HG03565 (cell line): ENCODE measurements around the gene PAX7.
"Not testable (repeated sequence)": the region's sequence is repeated elsewhere in the genome, so short reads cannot be mapped to it uniquely, and the experiment has no call there.

Experiments
- ATAC-seq: cut with Tn5 transposase; IDR thresholded peaks from one replicate; pipeline ENCODE4 v1.9.1; 2021; ENCODE audit warnings: mild to moderate bottlenecking, moderate library complexity; ENCODE audit not compliant: unreplicated experiment

Gene PAX7

DNA sequence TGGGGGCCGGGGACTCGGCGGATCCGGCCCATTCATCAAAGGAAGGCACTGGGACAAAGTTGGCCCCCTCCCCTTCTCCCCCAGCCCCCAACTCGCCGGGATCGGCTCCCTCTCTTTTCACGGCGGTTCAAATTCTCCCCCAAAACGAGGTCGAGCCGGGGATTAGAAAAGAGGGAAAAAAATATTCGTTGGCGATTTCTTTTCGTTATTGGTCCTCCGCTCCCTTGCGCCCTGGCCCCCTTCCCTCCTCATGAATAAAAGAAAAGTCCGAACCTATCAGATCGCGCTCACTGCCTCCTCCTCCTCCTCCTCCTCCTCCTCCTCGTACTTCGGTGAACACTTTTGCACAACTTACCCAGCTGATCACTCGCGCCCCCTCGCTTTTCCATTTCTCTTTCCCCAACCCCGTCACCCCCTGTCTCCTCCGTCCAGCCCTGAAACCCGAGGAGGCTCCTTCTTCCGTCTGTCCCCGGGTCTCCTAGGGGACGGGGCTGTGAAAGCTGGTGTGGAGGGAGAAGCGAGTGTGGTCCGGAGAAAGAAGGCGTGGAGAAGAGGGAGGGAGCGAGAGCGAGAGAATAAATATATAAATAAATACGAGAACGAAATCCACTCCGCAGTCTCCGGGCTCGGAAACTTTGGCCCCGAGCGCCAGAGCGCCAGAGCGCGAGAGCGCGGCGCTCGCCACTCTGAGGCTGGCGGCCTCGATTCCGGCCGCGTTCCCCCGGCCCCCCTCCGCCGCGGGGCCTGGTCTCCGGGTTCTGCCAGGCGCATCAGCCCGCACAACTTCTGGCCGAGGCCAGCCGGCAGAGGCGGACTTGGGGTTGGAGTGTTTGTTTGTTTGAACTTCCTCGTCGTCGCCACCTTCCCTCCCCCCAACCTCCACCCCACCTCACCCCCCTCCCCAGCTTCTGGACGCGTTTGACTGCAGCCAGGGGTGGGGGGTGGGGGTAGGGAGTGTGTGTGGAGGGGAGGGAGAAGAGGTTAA lies at the start of gene PAX7:
TSS of gene PAX7 (plus strand) at position 336 of the 985 bp plus-strand sequence. CDS start 758 bp downstream, outside the sequence.
- no peak for ATAC-seq

DNA sequence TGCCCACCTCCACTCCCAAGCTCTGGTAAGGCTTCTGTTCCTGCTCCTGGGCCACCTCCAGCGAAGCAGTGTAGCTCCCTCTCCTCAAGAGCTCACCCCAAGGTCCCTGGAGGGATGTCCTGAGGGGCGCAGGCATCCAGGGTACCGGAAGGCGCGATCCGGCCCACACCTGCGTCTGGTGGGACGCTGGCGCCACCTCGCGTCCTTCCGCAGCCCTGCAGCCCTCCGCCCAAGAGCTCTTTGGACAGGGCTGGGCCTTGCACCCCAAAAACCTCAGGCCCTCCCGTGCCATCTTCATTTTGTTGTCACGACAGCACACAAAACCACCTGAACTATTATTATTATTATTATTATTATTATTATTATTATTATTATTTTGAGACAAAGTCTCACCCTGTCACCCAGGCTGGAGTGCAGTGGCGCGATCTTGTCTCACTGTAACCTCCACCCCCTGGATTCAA lies 49.2 kb upstream of the PAX7 start:
- ATAC-seq = no peak

DNA sequence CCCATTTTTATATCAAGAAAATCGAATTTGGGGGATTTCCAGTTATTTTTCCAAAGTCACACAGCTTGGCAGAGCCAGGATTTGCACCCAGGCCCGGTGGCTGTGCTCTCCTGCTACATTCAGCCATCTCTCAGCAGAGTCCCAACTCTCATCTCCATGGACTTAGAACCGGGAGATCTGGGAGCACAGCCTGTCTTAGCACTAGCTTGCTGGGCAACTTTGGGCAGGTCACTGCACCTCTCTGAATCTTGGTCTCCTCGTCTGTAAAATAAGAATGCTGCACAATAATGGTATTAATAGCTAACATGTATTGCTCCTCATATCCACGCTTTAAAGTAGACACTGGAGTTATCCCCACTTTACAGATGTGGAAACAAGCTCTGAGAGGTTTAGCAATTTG lies 47.8 kb upstream of the PAX7 start:
- ATAC-seq = no peak

DNA sequence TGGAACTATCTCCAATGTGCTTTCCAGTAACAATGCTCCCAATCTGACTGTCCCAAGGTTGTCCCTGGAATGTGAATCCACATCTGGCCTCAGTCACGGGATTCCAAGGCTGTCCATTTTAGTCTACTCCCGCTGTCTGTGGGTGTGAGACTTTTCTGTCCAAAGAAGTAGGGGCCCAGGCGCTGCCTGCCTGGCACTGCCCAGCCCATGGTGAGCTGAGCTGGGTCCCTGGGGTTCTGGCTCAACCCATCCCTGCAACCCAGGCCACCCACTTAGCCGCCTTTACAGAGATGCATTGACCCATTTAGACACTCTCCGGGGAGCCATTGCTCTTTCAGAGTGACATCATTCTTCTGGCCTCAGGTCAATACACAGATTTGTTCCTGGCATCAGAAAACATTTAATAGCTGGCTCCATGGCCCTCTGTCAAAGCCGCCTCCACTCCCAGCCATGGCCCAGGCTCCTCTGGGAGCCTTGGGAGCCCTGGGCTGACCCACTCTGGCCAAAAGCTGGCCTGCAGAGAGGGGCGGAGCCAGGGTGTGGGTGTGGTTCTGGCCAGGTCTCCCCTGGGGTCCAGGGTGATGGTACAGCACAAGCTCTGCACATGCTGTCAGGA lies 47.2 kb upstream of the PAX7 start:
- no peak for ATAC-seq

DNA sequence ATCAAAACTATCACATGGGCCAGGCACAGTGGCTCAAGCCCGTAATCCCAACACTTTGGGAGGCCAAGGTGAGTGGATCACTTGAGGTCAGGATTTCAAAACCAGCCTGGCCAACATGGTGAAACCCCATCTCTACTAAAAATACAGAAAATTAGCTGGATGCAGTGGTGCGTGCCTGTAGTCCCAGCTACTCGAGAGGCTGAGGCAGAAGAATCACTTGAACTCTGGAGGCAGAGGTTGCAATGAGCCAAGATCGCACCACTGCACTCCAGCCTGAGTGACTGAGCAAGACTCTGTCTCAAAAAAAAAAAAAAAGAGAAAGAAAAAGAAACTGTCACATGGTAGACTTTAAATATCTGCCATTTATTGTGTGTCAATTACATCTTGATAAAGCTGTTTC lies 44.6 kb upstream of the PAX7 start:
- ATAC-seq = not testable (repeated sequence)

DNA sequence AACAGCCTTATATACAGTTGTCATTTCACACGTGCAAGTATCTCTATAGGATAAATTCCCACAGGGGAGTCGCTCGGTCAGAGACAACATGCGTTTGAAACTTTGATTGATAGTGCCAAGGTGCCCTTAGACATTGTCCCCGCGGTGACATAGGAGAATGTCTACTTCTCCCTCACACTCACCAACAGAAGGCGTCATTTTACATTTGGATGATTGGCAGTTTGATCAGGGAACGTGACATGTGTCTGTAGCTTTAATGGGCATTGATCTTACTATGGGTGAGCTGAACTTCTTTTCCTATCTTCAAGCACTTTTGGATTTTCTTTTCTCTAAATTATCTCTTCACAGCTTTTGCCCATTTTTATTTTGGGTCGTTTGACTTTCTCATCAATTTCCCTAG lies 42.6 kb upstream of the PAX7 start:
- no peak for ATAC-seq

DNA sequence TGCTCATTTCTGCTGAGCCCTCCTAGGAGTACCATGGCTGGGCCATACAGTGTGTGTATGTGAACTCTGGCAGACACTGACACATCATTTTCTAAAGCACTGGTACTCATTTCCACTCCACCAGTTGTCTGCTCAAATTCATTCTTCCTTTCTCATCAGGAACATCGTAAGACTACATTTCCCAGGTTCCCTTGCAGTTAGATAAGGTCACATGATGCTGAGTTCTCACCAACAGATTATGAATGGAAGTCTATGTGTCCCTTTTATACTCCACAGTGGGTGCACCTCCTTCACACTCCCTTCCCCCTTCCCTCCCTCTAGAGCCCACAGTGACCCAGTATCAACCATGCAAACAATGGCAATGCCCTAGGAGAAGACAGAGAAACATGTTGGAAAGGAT lies 38.3 kb upstream of the PAX7 start:
- ATAC-seq = no peak

DNA sequence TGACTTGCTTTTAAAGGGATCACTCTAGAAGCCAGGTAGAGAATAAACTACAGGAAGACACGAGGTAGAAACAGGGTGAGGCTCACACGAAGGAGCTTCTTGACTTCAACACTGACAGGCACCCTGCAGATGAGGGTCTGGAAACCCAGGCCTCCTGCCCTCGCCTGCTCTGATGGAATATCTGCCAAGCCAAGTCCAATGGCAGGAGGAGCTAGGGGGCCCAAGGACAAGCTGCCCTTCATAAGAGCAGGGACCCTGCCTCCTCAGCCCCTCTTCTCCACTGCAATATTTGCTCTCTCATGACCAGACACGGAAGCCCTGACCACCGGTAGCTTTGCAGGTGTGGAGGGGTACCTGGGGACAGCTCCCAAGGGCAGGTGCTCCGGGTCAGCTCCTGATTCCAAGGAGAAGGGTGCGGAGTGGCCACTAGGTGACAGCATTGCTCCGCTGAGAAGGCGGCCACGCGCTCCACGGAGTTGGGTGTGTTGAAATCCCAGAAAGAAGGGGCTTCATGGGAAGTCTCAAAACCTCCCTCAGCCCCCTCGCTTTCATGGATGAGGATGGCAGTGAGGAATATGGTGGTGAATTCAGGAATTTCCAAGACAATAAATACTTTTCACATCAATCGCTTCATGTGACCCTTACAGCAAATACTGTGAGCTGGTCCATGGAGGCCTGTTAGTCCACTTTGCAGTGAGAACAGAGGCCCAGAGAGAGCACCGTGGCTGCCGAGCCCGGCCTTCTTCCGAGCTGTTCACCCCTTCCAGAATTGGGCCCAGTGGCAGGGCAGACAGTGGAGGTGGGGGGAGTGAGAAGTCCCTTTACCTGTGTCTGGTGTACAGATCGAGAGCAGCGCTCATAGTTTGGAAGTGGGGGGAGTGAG lies 33.2 kb upstream of the PAX7 start:
- no peak for ATAC-seq

DNA sequence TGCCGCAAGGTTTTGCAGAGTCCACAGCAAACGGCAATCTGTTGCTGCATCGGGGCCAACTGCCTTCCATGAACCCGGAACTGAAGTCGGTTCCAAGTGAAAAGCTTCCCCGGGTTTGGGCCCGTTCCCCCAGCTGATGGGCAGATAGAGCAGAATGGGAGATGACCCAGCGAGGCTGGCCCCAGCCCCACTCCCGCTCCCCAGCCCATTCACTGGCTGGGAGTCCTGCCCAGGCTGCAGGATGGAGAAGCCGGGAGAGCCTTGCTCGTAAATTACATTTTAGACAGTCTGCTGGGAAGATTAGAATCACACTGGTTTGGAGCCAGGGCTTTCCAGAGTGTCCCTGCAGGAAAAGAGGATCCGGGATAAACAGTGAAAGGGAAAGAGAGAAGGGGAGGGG lies 31.6 kb upstream of the PAX7 start:
- no peak for ATAC-seq

DNA sequence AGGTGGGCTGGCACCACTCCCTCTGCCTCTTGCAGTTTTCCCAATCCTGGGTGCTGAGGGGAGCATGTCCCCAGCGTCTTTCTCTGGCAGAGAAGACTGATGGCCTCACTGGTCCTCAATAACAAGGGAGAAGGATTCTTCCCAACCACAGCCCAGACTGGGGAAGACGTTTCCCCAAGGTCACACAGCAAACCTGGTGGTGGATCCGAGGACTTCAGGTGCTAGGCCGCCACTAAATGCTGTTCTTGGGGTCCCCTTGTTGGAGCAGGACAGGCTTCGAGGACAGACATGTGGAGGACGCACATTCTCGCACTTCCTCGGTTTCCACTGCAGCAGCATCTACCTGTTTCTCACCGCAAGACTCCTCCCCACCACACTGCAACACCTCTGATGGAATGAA lies 30.9 kb upstream of the PAX7 start:
- no peak for ATAC-seq

DNA sequence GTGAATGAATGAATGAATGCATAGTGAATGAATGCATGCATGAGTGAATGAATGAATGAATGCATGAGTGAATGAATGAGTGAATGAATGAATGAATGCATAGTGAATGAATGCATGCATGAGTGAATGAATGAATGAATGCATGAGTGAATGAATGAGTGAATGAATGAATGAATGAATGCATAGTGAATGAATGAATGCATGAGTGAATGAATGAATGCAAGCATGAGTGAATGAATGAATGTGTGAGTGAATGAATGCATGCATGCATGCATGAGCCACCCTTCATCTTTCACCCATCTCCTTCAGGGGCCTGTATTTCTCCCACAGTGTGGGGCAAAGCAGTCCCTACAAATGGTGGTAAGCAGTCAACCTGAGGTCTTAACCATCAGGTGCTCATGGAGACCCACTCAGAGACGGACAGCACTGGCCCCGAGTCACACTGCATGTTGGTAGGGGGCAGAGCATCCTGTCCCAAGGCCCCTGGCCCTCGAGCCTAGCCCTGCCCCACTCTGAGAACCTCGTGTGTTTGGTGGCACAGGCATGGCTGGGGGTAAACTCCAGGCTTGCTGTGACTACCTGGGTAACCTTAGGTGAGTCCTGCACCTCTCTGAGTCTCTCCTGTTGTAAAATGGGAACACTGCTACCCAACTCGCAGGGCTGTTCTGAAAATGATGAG lies 28.0 kb upstream of the PAX7 start:
- no peak for ATAC-seq

DNA sequence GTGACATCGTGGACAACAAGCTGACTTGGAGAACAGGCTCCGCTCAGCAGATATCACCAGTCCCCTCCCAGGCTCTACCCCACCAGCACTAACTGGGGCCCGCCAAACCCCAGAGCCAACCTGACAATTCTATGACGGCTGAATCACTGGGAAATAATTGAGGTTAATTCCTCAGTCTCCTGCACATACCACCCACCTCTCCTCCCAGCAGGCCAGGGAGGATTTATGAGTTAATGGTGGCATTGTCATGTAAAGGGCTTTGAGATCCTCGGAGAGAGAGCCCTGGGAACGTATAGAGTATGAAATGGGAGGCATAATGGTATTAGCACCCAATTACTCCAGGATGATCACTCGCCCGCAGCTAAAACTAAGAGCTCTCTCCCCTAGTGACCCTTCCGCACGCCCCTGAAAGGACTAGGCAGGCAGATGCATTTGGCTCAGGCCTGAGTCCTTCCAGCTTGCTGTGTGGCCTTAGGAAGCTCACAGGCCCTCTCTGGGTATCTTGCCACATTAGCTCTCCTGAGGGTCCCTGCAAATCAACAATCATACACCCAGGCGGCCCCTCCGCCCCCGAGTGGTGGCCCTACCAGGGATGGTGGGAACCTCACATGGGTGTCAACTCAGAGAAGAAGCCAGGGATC lies 27.3 kb upstream of the PAX7 start:
- no peak for ATAC-seq

DNA sequence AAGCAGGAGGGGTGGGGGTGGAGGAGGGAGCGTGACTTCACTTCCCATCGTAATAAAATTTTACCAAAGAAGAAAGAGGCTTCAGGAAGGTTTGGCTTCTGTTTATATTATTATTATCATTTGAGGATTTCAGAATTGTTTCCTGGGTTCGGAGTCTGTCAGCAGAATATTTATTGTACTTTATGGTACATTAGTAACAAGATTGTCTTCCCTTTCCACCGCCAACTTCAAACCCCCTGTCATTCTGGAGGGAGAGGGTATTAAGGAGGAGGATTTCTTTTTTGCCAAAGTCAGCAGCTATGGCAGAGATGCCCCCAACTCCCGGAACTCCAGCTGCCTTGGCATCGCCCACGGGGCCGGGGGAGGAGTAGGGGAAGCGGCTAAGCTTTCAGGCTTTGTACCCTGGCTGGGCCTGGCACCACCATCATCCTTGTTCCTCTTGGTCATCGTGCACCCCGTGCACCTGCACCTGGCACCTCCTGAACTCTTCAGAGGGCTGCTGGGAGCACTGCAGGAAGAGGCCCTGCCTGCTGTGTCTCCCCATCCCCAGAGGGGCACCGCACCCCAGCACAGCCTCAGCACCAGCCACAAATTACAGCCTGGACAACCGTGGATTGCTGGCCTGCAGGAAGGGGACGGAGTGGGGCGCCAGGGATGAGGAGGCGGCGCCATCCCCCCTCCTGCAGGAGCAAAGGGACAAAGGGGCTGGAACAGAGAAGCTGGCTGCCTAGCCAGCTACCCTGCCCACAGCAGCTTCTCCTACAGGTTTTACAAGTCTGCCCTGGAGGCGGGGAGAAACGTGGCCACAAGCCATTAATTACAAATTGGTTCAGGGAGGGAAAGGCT lies 24.0 kb upstream of the PAX7 start:
- no peak for ATAC-seq

DNA sequence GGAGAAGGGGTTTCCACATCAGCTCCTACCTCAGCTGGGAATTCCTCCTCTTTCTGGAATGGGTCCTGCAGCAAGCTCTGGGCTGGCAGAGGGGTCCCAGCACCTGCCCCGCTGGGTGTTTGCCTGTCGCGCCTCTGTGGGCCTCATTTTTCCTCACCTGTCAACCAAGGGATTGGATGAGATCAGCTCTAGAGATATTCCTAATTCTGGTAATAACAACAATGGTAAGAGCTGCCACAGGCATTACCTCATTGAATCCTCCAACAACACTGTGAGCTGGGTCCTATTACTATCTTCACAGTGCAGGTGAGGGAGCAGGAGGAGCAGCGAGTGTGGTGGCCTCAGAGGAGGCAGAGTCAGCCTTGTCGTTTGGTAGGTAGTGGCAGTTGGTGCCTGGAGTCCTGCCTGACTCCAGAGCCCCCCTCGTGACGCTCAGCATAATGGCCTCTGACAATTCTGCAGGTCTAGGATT lies 23.3 kb upstream of the PAX7 start:
- no peak for ATAC-seq

DNA sequence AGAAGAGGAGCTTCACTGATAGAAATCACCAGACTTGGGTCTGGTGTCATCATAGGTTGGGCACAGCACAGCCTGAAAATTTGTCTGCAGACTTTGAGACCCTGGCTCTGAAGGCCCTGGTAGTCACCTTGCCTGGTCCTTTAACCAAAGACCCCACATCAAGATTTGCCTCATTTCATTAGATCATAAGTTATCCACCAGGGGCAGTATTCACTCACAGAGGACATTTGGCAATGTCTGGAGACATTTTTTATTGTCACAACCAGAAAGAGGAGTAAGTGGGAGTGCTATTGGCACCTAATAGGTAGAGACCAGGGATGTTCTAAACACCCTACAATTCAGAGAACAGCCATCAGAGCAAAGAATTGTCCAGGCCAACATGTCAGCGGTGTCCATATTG lies 22.1 kb upstream of the PAX7 start:
- ATAC-seq = no peak

DNA sequence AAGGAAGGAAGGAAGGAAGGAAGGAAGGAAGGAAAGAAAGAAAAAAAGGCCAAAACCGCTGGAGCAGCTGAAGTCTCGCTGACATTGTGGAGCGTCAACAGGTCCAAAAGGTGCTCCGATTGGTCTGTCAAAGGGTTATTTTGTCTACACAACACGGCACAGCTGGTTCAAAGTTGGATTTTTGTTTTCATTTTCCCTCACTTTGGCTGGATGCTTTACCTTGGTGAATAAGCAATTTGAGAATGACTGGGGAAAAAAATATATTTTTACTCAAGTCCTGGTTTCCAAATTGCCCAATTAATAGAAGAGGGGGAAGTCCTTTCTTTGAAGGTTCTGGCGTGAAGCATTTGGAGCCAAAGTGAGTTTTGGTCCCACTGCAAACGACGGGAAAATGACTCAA lies 19.3 kb upstream of the PAX7 start:
- ATAC-seq = no peak

DNA sequence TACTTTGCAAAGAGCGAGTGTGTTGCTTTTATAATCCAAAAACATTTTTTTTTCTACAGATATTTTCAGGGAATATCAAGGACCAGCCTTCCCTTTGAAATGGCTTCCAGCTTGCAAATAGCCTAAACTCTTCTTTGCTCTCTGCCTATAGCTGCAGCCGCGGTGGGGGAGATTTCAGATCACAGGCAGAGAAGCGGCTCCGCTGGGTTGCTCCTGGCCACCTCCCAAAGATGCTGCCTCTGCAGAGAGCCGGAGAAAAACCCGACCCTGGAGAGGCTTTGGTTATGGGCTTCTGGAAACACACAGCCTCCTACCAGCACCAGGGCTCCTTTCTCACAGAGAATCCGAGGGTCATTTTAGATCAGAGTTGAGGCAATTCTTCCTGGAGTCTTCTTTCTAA lies 18.6 kb upstream of the PAX7 start:
- no peak for ATAC-seq

DNA sequence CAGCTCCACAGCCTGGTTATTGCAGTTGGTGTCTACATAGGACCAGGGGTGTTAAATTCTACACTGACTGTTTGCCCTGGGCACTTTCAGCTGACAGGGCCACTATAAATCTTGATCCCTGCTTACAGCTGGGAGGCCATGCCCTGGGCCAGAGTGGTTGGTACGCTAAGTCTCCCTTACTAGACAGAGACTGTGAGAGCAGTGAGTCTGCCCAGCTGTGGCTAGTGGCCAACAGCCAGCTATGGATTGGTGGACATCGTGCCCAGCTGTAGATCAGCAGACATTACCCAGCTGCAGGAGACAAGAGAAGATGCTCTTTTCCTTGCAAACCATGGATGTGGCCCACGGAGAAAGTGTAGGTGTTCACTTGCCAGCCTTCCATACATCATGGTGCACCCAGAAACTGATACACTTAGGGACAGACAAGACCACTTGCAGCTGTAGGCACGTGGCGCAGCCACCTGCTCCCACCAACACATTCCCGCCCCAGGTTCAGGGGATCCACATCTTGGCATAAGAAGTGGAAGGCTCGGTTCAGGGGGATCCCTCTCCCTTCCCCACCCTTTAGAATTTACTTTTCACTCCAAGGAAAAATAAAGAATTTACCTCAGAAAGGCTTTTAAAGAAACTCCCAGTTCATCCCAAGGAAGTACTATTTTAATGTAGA lies 16.4 kb upstream of the PAX7 start:
- ATAC-seq = no peak
